Heart right ventricle (tissue), 16 donors: Measurements from ENCODE around the gene ASXL3. TPM values are rescaled to one million over a fixed set of nuclear protein-coding genes. Genes with fewer than 3 reads are reported as not detected.

ENCODE experiments used
- ATAC-seq, 8 donors: fragments of 200-7000 bp; cut with Tn5 transposase; one replicate each; pipeline ENCODE4 v1.9.1; 2020; ENCODE audit warnings: mild to moderate bottlenecking in 8 of 8, moderate library complexity in 8 of 8, moderate number of reproducible peaks in 1 of 8
- DNase-seq, 2 donors: peaks; one replicate each; pipeline ENCODE4 v3.0.0-alpha.2; 2020
- H3K27ac ChIP-seq, 10 donors: fragments of 200-600 bp; sonication (generic) in 2 of 10; one replicate each; pipeline versions ENCODE4 v1.5.0 to v1.8.0; 2020 to 2022; ENCODE audit warnings: mild to moderate bottlenecking in 3 of 10
- H3K27me3 ChIP-seq, 7 donors: fragments of 200-600 bp; one replicate each; pipeline ENCODE4 v1.8.0; 2021 to 2022; ENCODE audit warnings: mild to moderate bottlenecking in 2 of 7
- H3K36me3 ChIP-seq, 9 donors: fragments of 200-600 bp; sonication (generic) in 1 of 9; one replicate each; pipeline versions ENCODE4 v1.5.0 to v1.8.0; 2020 to 2022; ENCODE audit warnings: mild to moderate bottlenecking in 2 of 9
- H3K4me1 ChIP-seq, 9 donors: fragments of 200-600 bp; sonication (generic) in 1 of 9; one replicate each; pipeline versions ENCODE4 v1.5.0 to v1.8.0; 2020 to 2022; ENCODE audit warnings: mild to moderate bottlenecking in 4 of 9
- H3K4me3 ChIP-seq, 10 donors: fragments of 200-600 bp; sonication (generic) in 2 of 10; one replicate each; pipeline versions ENCODE4 v1.5.0 to v1.8.0; 2020 to 2022; ENCODE audit warnings: mild to moderate bottlenecking in 7 of 10, moderate library complexity in 2 of 10
- H3K9me3 ChIP-seq, 11 donors: fragments of 200-600 bp in 10 of 11; sonication (generic) in 2 of 11; one replicate each; pipeline versions ENCODE4 v1.5.0 to v1.8.0; 2013 to 2022; ENCODE audit warnings: mild to moderate bottlenecking in 2 of 11, control low read depth in 1 of 11, moderate library complexity in 1 of 11
- CTCF ChIP-seq, 9 donors: fragments of 200-600 bp; sonication (generic) in 2 of 9; IDR thresholded peaks; one replicate each; pipeline versions ENCODE4 v1.5.0 to v1.8.0; 2021 to 2022; ENCODE audit warnings: antibody characterized with exemption in 9 of 9, mild to moderate bottlenecking in 5 of 9, moderate library complexity in 1 of 9
- WGBS, 2 donors: extraction: QIAGEN DNeasy Blood & Tissue Kit; methylation state at CpG; one replicate each; pipeline ENCODE4 v1.1.7; 2013; ENCODE audit warnings: inconsistent platforms in 1 of 2; 5-methylcytosine and 5-hydroxymethylcytosine counted together
- intact Hi-C, 10 donors: fragments of 100-400 bp; cut with DNase I; formaldehyde crosslinking; loops; one replicate each; pipeline versions ENCODE4 v1.11.1 to v1.14.2; 2022
- polyA plus RNA-seq, 2 donors: library from polyadenylated mRNA; stranded (reverse); fragments of 200-250 nt; gene quantifications; one replicate each; pipeline ENCODE4 v1.2.3, GENCODE V29; 2013
- total RNA-seq, 10 donors: library from RNA; stranded (reverse); fragmentation: NEBNext Ultra II Directional in 3 of 10; extraction: Animal tissue kit (Norgen Biotek cat#: 25700) in 3 of 10; gene quantifications; one replicate each; pipeline versions ENCODE4 v1.2.1 to v1.2.4, GENCODE V29; 2021 to 2023
- donor health status: Arrhythmogenic right ventricular cardiomyopathy.
- donor health status: ischemic (EF 13 %, LVEDD 7.1; RV severe dilation, severe dysfunction).
- donor health status: healthy with polysubstance abuse.
- donor health status: DM: no; HTN: yes; CAD: no.
- donor health status: DM: no; HTN: no; CAD: no.
- donor health status: ischemic (EF 25% LVEDD 6.9; RV normal size, moderate dysfunction).
- donor health status: ischemic (EF 25% LVEDD 5.7; RV mildly dilated, moderate dysfunction).
- donor health status: healthy.
- donor health status: DM: yes; HTN: yes; CAD: no.
- donor health status: Ischemic cardiomyopathy.
- donor health status: ischemic (EF 35%, LVEDD 5.7; RV mildly dilated, moderate dysfunction).
- donor health status: nonischemic (EF 11% LVEDD 7.7; RV severe dilation, severe dysfunction).
- donor health status: DM: yes; HTN: yes; CAD: no.
- donor health status: PGD.
- donor health status: ischemic (EF 29% LVEDD 5.4; RV normal size, mild dysfunction).
- donor health status: nonischemic (EF 23%, LVEDD 6.1; RV moderate dilation, normal function).

Gene ASXL3
- total and polyA plus RNA-seq, 12 donors, result 0.12 to 8.1 (median 4.3) TPM

GRCh38 chr18:33735428-33735827 is 157.4 kb downstream of the ASXL3 start:
- no peaks in the 10 kb centered on the region for H3K4me1 ChIP-seq
- TF ChIP-seq CTCF (IDR thresholded peaks at IDR 0.05), result no peak
- H3K9me3 ChIP-seq, result no peaks in the 10 kb centered on the region
- no peak overlapping the region for H3K4me3 ChIP-seq
- H3K36me3 ChIP-seq, result peaks cover 0 to 17% (median 0%) of the 10 kb centered on the region in 9 donors
- H3K27ac ChIP-seq, result no peak overlapping the region
- H3K27me3 ChIP-seq, result no peaks in the 10 kb centered on the region
- 95 to 100% methylated on average over 1 of the region's 1 CpG for WGBS, 2 donors
- DNase-seq (no peak), ATAC-seq (no peak)
- intact Hi-C loops, result no loop called here

GRCh38 chr18:33741760-33742159 is 163.7 kb downstream of the ASXL3 start:
- Histone ChIP-seq H3K4me1 (no peaks in the 10 kb centered on the region), H3K36me3 (peaks cover 0 to 38% (median 0%) of the 10 kb centered on the region in 9 donors), H3K9me3 (no peaks in the 10 kb centered on the region), H3K27me3 (no peaks in the 10 kb centered on the region), H3K27ac (no peak overlapping the region), H3K4me3 (no peak overlapping the region)
- TF ChIP-seq CTCF (IDR thresholded peaks at IDR 0.05), result no peak
- DNase-seq (no peak), ATAC-seq (no peak)
- WGBS, 2 donors, result 85 to 87% methylated on average over 2 of the region's 2 CpGs
- intact Hi-C loops, result loop anchor here in 1 of 10 donors (10.0 kb wide), 1 partner anchor 57 kb away; no protein-coding TSS in a partner anchor

- Histone ChIP-seq H3K27ac (no peak overlapping the region), H3K36me3 (peaks cover 0 to 30% (median 0%) of the 10 kb centered on the region in 9 donors), H3K27me3 (no peaks in the 10 kb centered on the region), H3K4me1 (no peaks in the 10 kb centered on the region), H3K9me3 (no peaks in the 10 kb centered on the region), H3K4me3 (no peak overlapping the region)
- 93 to 96% methylated on average over 20 of the region's 20 CpGs for WGBS, 2 donors
- no peak for ATAC-seq
- no peak for TF ChIP-seq CTCF (IDR thresholded peaks at IDR 0.05)
- intact Hi-C loops, result loop anchor here in 1 of 10 donors (10.0 kb wide), 1 partner anchor 59 kb away; no protein-coding TSS in a partner anchor
- no peak for DNase-seq
Measured at GRCh38 chr18:33744032-33744697, 166.1 kb downstream of the ASXL3 start.

GRCh38 chr18:33745151-33745795 is 167.3 kb downstream of the ASXL3 start:
- H3K9me3 ChIP-seq, result no peaks in the 10 kb centered on the region
- no peaks in the 10 kb centered on the region for H3K4me1 ChIP-seq
- H3K36me3 ChIP-seq, result peaks cover 0 to 24% (median 0%) of the 10 kb centered on the region in 9 donors
- no peak overlapping the region for H3K4me3 ChIP-seq
- DNase-seq (no peak), ATAC-seq (no peak)
- no peak for TF ChIP-seq CTCF (IDR thresholded peaks at IDR 0.05)
- H3K27ac ChIP-seq, result no peak overlapping the region
- no peaks in the 10 kb centered on the region for H3K27me3 ChIP-seq
- intact Hi-C loops, result loop anchor here in 1 of 10 donors (10.0 kb wide), 1 partner anchor 60 kb away; no protein-coding TSS in a partner anchor
- WGBS, 2 donors, result 89 to 96% methylated on average over 8 of the region's 8 CpGs
